SK-N-SH treated with all-trans-retinoic acid at 6 μM for 48 hours (cell line): Measurements from ENCODE around the gene CATSPER4.

Experiments used
- ARNTL ChIP-seq: fragments of 450-650 bp; formaldehyde crosslinking; IDR thresholded peaks from 2 replicates; pipeline ENCODE4 v1.5.0; 2020; ENCODE audit warnings: low read depth, mild to moderate bottlenecking, moderate library complexity, borderline replicate concordance
- CREB5 ChIP-seq: fragments of 250-450 bp; sonication (Bioruptor Pico); IDR thresholded peaks from 2 replicates; pipeline ENCODE4 v1.5.1; 2020; ENCODE audit warnings: low read depth, mild to moderate bottlenecking, moderate library complexity
- ESRRG ChIP-seq: fragments of 250-450 bp; sonication (Bioruptor Pico); IDR thresholded peaks from 2 replicates; pipeline ENCODE4 v1.6.1; 2021; ENCODE audit warnings: mild to moderate bottlenecking
- PATZ1 ChIP-seq: fragments of 250-450 bp; sonication (Bioruptor Pico); IDR thresholded peaks from 2 replicates; pipeline ENCODE4 v1.8.0; 2020; ENCODE audit warnings: mild to moderate bottlenecking, moderate library complexity, borderline replicate concordance
- POU6F1 ChIP-seq: fragments of 250-450 bp; sonication (Bioruptor Pico); IDR thresholded peaks from 2 replicates; pipeline ENCODE4 v1.8.0; 2021; ENCODE audit warnings: low read depth, mild to moderate bottlenecking, moderate library complexity, borderline replicate concordance
- PPARA ChIP-seq: fragments of 250-450 bp; sonication (Bioruptor Pico); IDR thresholded peaks from 2 replicates; pipeline ENCODE4 v1.5.0; 2020; ENCODE audit warnings: mild to moderate bottlenecking, borderline replicate concordance
- TSHZ2 ChIP-seq: fragments of 250-450 bp; sonication (Bioruptor Pico); IDR thresholded peaks from 2 replicates; pipeline ENCODE4 v1.5.0; 2020; ENCODE audit warnings: mild to moderate bottlenecking, moderate library complexity
- ZNF70 ChIP-seq: fragments of 450-650 bp; formaldehyde crosslinking; IDR thresholded peaks from 2 replicates; pipeline ENCODE4 v1.5.0; 2020; ENCODE audit warnings: mild to moderate bottlenecking, moderate library complexity

GRCh38 chr1:26197813-26198212, 7.4 kb downstream of the CATSPER4 start:
- no peak for TF ChIP-seq PATZ1 (CRISPR knock-in tag)
- TF ChIP-seq TSHZ2 (CRISPR knock-in tag) = no peak
- no peak for TF ChIP-seq POU6F1
- no peak for TF ChIP-seq PPARA (CRISPR knock-in tag)
- no peak for TF ChIP-seq ARNTL (CRISPR knock-in tag)
- no peak for TF ChIP-seq CREB5 (CRISPR knock-in tag)
- no peak for TF ChIP-seq ESRRG (CRISPR knock-in tag)
- TF ChIP-seq ZNF70 (CRISPR knock-in tag) = no peak
